Measurements from ENCODE around the gene ATN1. TPM values are rescaled to one million over a fixed set of nuclear protein-coding genes. Genes with fewer than 3 reads are reported as not detected.

Gene ATN1
- total and polyA plus RNA-seq, 7 donors: 30.1 to 138 (median 53.8) TPM

- H3K36me3 ChIP-seq: peaks cover 24 to 77% (median 40%) of the 10 kb centered on the region in 4 donors
- H3K4me3 ChIP-seq: no peak overlapping the region
- no peak for TF ChIP-seq CTCF (IDR thresholded peaks at IDR 0.05)
- no peak for TF ChIP-seq POLR2AphosphoS5 (IDR thresholded peaks at IDR 0.05)
- TF ChIP-seq POLR2A (IDR thresholded peaks at IDR 0.05): no peak
- no peak for TF ChIP-seq EP300 (IDR thresholded peaks at IDR 0.05)
- no peak overlapping the region for H3K27ac ChIP-seq
- no peaks in the 10 kb centered on the region for H3K9me3 ChIP-seq
- 86 to 91% methylated on average over 10 of the region's 10 CpGs for WGBS, 2 donors
- intact Hi-C loops (cut with DNase I): no loop called here
- no peak for DNase-seq
- H3K4me1 ChIP-seq: no peaks in the 10 kb centered on the region
- no peaks in the 10 kb centered on the region for H3K27me3 ChIP-seq
These were observed 53.6 kb downstream of the ATN1 start for GRCh38 chr12:6981152-6982052.

GRCh38 chr12:6982532-6982931, 54.8 kb downstream of the ATN1 start:
- Histone ChIP-seq H3K4me3 (no peak overlapping the region), H3K27ac (no peak overlapping the region), H3K36me3 (peaks cover 13 to 66% (median 34%) of the 10 kb centered on the region in 4 donors), H3K9me3 (no peaks in the 10 kb centered on the region), H3K27me3 (no peaks in the 10 kb centered on the region), H3K4me1 (peaks cover 0 to 6% (median 4%) of the 10 kb centered on the region in 4 donors)
- TF ChIP-seq POLR2A (IDR thresholded peaks at IDR 0.05) (no peak), CTCF (IDR thresholded peaks at IDR 0.05) (no peak), EP300 (IDR thresholded peaks at IDR 0.05) (no peak), POLR2AphosphoS5 (IDR thresholded peaks at IDR 0.05) (no peak)
- intact Hi-C loops (cut with DNase I): no loop called here
- no peak for DNase-seq
- WGBS, 2 donors: 89 to 92% methylated on average over 7 of the region's 7 CpGs

GRCh38 chr12:6987956-6988553, 60.3 kb downstream of the ATN1 start:
- intact Hi-C loops (cut with DNase I): no loop called here
- Histone ChIP-seq H3K36me3 (peaks cover 0 to 11% (median 3%) of the 10 kb centered on the region in 4 donors), H3K9me3 (no peaks in the 10 kb centered on the region), H3K27ac (peak overlapping the region; percentile 72 to 82 (median 80)), H3K4me1 (peaks cover 0 to 23% (median 19%) of the 10 kb centered on the region in 4 donors), H3K27me3 (no peaks in the 10 kb centered on the region), H3K4me3 (peak overlapping the region in 1 of 4 donors; percentile 2)
- peak in 3 of 4 donors; percentile 22 to 35 (median 32) for TF ChIP-seq POLR2AphosphoS5 (IDR thresholded peaks at IDR 0.05)
- no peak for TF ChIP-seq CTCF (IDR thresholded peaks at IDR 0.05)
- WGBS, 2 donors: 22 to 68% methylated on average over 11 of the region's 11 CpGs
- DNase-seq: peak; percentile 86

Small RNA genes lying within 50 kb of the gene (small RNA-seq; reads per million reads assigned to genes)
- gene MIR141 (0.12 to 3.4 (median 0.75) reads per million in 3 donors), gene MIR200C (0.06 to 0.80 (median 0.75) reads per million in 3 donors), gene RNU7-1 (0 reads per million in 3 donors), gene SCARNA12 (0.12 to 0.22 (median 0.22) reads per million in 3 donors)

Other genes starting within 250 kb of the ATN1 start
- gene ZNF384, start 238.6 kb upstream of the ATN1 start, total RNA-seq: 10 to 100 TPM; 24.0 to 32.6 (median 28.7) TPM
- gene ZNF384, start 238.6 kb upstream of the ATN1 start, polyA plus RNA-seq: 10 to 100 TPM; 22.7 to 40.3 (median 30.0) TPM
- gene PIANP, start 227.1 kb upstream of the ATN1 start, total RNA-seq: under 1 TPM; 0.27 to 0.55 (median 0.43) TPM
- 1 to 10 TPM in 2 of 3 donors, under 1 TPM in 1; 0.46 to 2.0 (median 1.2) TPM for gene PIANP, start 227.1 kb upstream of the ATN1 start, polyA plus RNA-seq
- 10 to 100 TPM; 51.3 to 69.3 (median 60.1) TPM for gene COPS7A, start 203.9 kb upstream of the ATN1 start, total RNA-seq
- 10 to 100 TPM; 48.6 to 52.5 (median 52.3) TPM for gene COPS7A, start 203.9 kb upstream of the ATN1 start, polyA plus RNA-seq
- 100 to 1,000 TPM; 148 to 163 (median 159) TPM for gene MLF2, start 174.8 kb upstream of the ATN1 start, total RNA-seq
- gene MLF2, start 174.8 kb upstream of the ATN1 start, polyA plus RNA-seq: 100 to 1,000 TPM; 157 to 220 (median 178) TPM
- gene PTMS, start 161.6 kb upstream of the ATN1 start, total RNA-seq: 100 to 1,000 TPM; 196 to 392 (median 255) TPM
- gene PTMS, start 161.6 kb upstream of the ATN1 start, polyA plus RNA-seq: 100 to 1,000 TPM in 2 of 3 donors, 10 to 100 TPM in 1; 93.2 to 198 (median 174) TPM
- gene LAG3, start 155.4 kb upstream of the ATN1 start, total RNA-seq: 1 to 10 TPM; 1.4 to 6.9 (median 3.0) TPM
- 1 to 10 TPM in 2 of 3 donors, under 1 TPM in 1; 0.60 to 4.2 (median 1.4) TPM for gene LAG3, start 155.4 kb upstream of the ATN1 start, polyA plus RNA-seq
- gene CD4, start 138.4 kb upstream of the ATN1 start, total RNA-seq: 10 to 100 TPM in 3 of 4 donors, 1 to 10 TPM in 1; 2.5 to 12.8 (median 11.5) TPM
- gene CD4, start 138.4 kb upstream of the ATN1 start, polyA plus RNA-seq: 10 to 100 TPM in 2 of 3 donors, 1 to 10 TPM in 1; 4.8 to 29.7 (median 26.6) TPM
- 10 to 100 TPM in 2 of 4 donors, 1 to 10 TPM in 2; 6.4 to 16.1 (median 10.2) TPM for gene GPR162, start 106.1 kb upstream of the ATN1 start, total RNA-seq
- gene GPR162, start 106.1 kb upstream of the ATN1 start, polyA plus RNA-seq: 1 to 10 TPM; 1.2 to 7.6 (median 1.8) TPM
- gene P3H3, start 99.6 kb upstream of the ATN1 start, total RNA-seq: 10 to 100 TPM; 16.4 to 69.8 (median 20.5) TPM
- 1 to 10 TPM in 2 of 3 donors, under 1 TPM in 1; 0.60 to 6.0 (median 1.2) TPM for gene P3H3, start 99.6 kb upstream of the ATN1 start, polyA plus RNA-seq
- gene GNB3, start 87.0 kb upstream of the ATN1 start, total RNA-seq: 1 to 10 TPM in 3 of 4 donors, under 1 TPM in 1; 0.36 to 8.9 (median 2.2) TPM
- 1 to 10 TPM in 2 of 3 donors, under 1 TPM in 1; 0.46 to 1.2 (median 1.1) TPM for gene GNB3, start 87.0 kb upstream of the ATN1 start, polyA plus RNA-seq
- gene CDCA3, start 76.7 kb upstream of the ATN1 start, total RNA-seq: 1 to 10 TPM in 1 of 4 donors, under 1 TPM in 3; 0.33 to 2.8 (median 0.45) TPM
- gene CDCA3, start 76.7 kb upstream of the ATN1 start, polyA plus RNA-seq: 10 to 100 TPM in 1 of 3 donors, 1 to 10 TPM in 2; 4.8 to 31.2 (median 8.6) TPM
- 10 to 100 TPM; 37.1 to 44.7 (median 41.5) TPM for gene USP5, start 75.8 kb upstream of the ATN1 start, total RNA-seq
- 10 to 100 TPM; 25.4 to 51.5 (median 26.4) TPM for gene USP5, start 75.8 kb upstream of the ATN1 start, polyA plus RNA-seq
- 100 to 1,000 TPM; 194 to 345 (median 299) TPM for gene TPI1, start 60.4 kb upstream of the ATN1 start, total RNA-seq
- gene TPI1, start 60.4 kb upstream of the ATN1 start, polyA plus RNA-seq: 100 to 1,000 TPM; 808 to 994 (median 968) TPM
- gene SPSB2, start 54.7 kb upstream of the ATN1 start, total RNA-seq: 10 to 100 TPM in 1 of 4 donors, 1 to 10 TPM in 3; 4.6 to 10.5 (median 8.2) TPM
- 10 to 100 TPM; 13.4 to 17.4 (median 13.5) TPM for gene SPSB2, start 54.7 kb upstream of the ATN1 start, polyA plus RNA-seq
- gene LRRC23, start 23.1 kb upstream of the ATN1 start, total RNA-seq: 10 to 100 TPM; 12.2 to 21.0 (median 13.5) TPM
- gene LRRC23, start 23.1 kb upstream of the ATN1 start, polyA plus RNA-seq: 10 to 100 TPM in 1 of 3 donors, 1 to 10 TPM in 2; 5.3 to 11.4 (median 5.5) TPM
- gene ENO2, start 13.4 kb upstream of the ATN1 start, total RNA-seq: 10 to 100 TPM; 26.3 to 37.5 (median 35.0) TPM
- 10 to 100 TPM in 1 of 3 donors, 1 to 10 TPM in 2; 1.8 to 15.6 (median 3.0) TPM for gene ENO2, start 13.4 kb upstream of the ATN1 start, polyA plus RNA-seq
- not detected for gene RNU7-1, start 15.9 kb downstream of the ATN1 start, total RNA-seq
- not detected for gene RNU7-1, start 15.9 kb downstream of the ATN1 start, polyA plus RNA-seq
- 100 to 1,000 TPM; 465 to 697 (median 652) TPM for gene C12orf57, start 16.1 kb downstream of the ATN1 start, total RNA-seq
- 100 to 1,000 TPM; 305 to 810 (median 418) TPM for gene C12orf57, start 16.1 kb downstream of the ATN1 start, polyA plus RNA-seq
- 10 to 100 TPM in 3 of 4 donors, 1 to 10 TPM in 1; 5.3 to 13.6 (median 11.8) TPM for gene PTPN6, start 23.4 kb downstream of the ATN1 start, total RNA-seq
- 10 to 100 TPM; 42.1 to 92.4 (median 67.3) TPM for gene PTPN6, start 23.4 kb downstream of the ATN1 start, polyA plus RNA-seq
- 100 to 1,000 TPM; 211 to 327 (median 285) TPM for gene PHB2, start 42.7 kb downstream of the ATN1 start, total RNA-seq
- gene PHB2, start 42.7 kb downstream of the ATN1 start, polyA plus RNA-seq: 100 to 1,000 TPM; 180 to 283 (median 184) TPM
- 10 to 100 TPM; 18.8 to 32.3 (median 22.7) TPM for gene EMG1, start 43.0 kb downstream of the ATN1 start, total RNA-seq
- gene EMG1, start 43.0 kb downstream of the ATN1 start, polyA plus RNA-seq: 10 to 100 TPM; 19.2 to 33.0 (median 21.3) TPM
- gene LPCAT3, start 90.5 kb downstream of the ATN1 start, total RNA-seq: 10 to 100 TPM; 18.6 to 27.0 (median 25.4) TPM
- gene LPCAT3, start 90.5 kb downstream of the ATN1 start, polyA plus RNA-seq: 10 to 100 TPM in 2 of 3 donors, 1 to 10 TPM in 1; 7.8 to 47.9 (median 16.9) TPM
- gene C1S, start 132.8 kb downstream of the ATN1 start, total RNA-seq: 100 to 1,000 TPM; 420 to 622 (median 463) TPM
- gene C1S, start 132.8 kb downstream of the ATN1 start, polyA plus RNA-seq: 100 to 1,000 TPM in 1 of 3 donors, 10 to 100 TPM in 2; 15.5 to 244 (median 52.9) TPM
- 100 to 1,000 TPM; 328 to 493 (median 467) TPM for gene C1R, start 164.5 kb downstream of the ATN1 start, total RNA-seq
- 100 to 1,000 TPM in 1 of 3 donors, 10 to 100 TPM in 2; 23.8 to 257 (median 54.1) TPM for gene C1R, start 164.5 kb downstream of the ATN1 start, polyA plus RNA-seq
- 10 to 100 TPM; 44.2 to 82.6 (median 65.3) TPM for gene C1RL, start 181.3 kb downstream of the ATN1 start, total RNA-seq
- gene C1RL, start 181.3 kb downstream of the ATN1 start, polyA plus RNA-seq: 10 to 100 TPM in 2 of 3 donors, 1 to 10 TPM in 1; 9.9 to 45.5 (median 12.0) TPM
- gene RBP5, start 200.9 kb downstream of the ATN1 start, total RNA-seq: under 1 TPM in 1 of 4 donors, not detected in 3; 0.71 TPM
- 10 to 100 TPM in 1 of 3 donors, 1 to 10 TPM in 2; 3.7 to 30.9 (median 4.2) TPM for gene RBP5, start 200.9 kb downstream of the ATN1 start, polyA plus RNA-seq
- gene CLSTN3, start 202.4 kb downstream of the ATN1 start, total RNA-seq: 10 to 100 TPM; 11.5 to 41.5 (median 19.3) TPM
- 10 to 100 TPM in 1 of 3 donors, 1 to 10 TPM in 2; 3.7 to 25.9 (median 6.0) TPM for gene CLSTN3, start 202.4 kb downstream of the ATN1 start, polyA plus RNA-seq

Data from sigmoid colon (tissue), 7 donors.